MCF 10A (cell line): ENCODE data around the gene NKX1-1. TPM values are rescaled to one million over a fixed set of nuclear protein-coding genes. Genes with fewer than 3 reads are reported as not detected.

Experiments
- BruUV-seq: library from RNA; stranded (reverse); fragments of 400-500 nt; replicated peaks from 2 replicates; lab custom pipeline; 2021; lab: Mats Ljungman, UMichigan
- CTCF ChIA-PET: fragments of 300-600 bp; sonication (Branson Sonifier 250); formaldehyde crosslinking; extraction: SDS; loops from one replicate; lab custom pipeline; 2021; ENCODE audit warnings: antibody characterized with exemption, inconsistent platforms; lab: Yijun Ruan, JAX
- POLR2A ChIA-PET: fragments of 300-600, 350-650 bp; sonication (Branson Sonifier 250); formaldehyde crosslinking; extraction: SDS; loops from one replicate; lab custom pipeline; 2020; ENCODE audit warnings: antibody characterized with exemption, inconsistent platforms; lab: Yijun Ruan, JAX
- DNase-seq: peaks from one replicate; pipeline ENCODE4 v3.0.0-alpha.2; 2018; ENCODE audit not compliant: unreplicated experiment
- H3K27ac Mint-ChIP-seq: one replicate; pipeline ENCODE4 v1.8.0; 2022; ENCODE audit warnings: mild to moderate bottlenecking, low read depth, mixed read lengths; ENCODE audit not compliant: unreplicated experiment
- H3K27me3 Mint-ChIP-seq: one replicate; pipeline ENCODE4 v1.8.0; 2022; ENCODE audit warnings: mixed read lengths; ENCODE audit not compliant: insufficient read depth, unreplicated experiment
- H3K36me3 Mint-ChIP-seq: one replicate; pipeline ENCODE4 v1.8.0; 2022; ENCODE audit warnings: mild to moderate bottlenecking, moderate library complexity, mixed read lengths; ENCODE audit not compliant: insufficient read depth, unreplicated experiment
- H3K4me1 Mint-ChIP-seq: one replicate; pipeline ENCODE4 v1.8.0; 2022; ENCODE audit warnings: mixed read lengths; ENCODE audit not compliant: insufficient read depth, unreplicated experiment
- H3K4me3 Mint-ChIP-seq: one replicate; pipeline ENCODE4 v1.8.0; 2022; ENCODE audit warnings: mild to moderate bottlenecking, moderate library complexity, mixed read lengths; ENCODE audit not compliant: unreplicated experiment
- H3K9me3 Mint-ChIP-seq: one replicate; pipeline ENCODE4 v1.8.0; 2022; ENCODE audit warnings: mixed read lengths; ENCODE audit not compliant: unreplicated experiment
- CTCF ChIP-seq: fragments of 200-600 bp; IDR thresholded peaks from one replicate; pipeline ENCODE4 v1.8.0; 2022; ENCODE audit warnings: antibody characterized with exemption, mild to moderate bottlenecking; ENCODE audit not compliant: unreplicated experiment
- intact Hi-C: fragments of 100-400 bp; cut with micrococcal nuclease; formaldehyde crosslinking; loops from 2 replicates; pipeline ENCODE4 v1.14.1; 2022
- total RNA-seq: library from RNA; stranded (reverse); gene quantifications from 2 replicates; pipeline ENCODE4 v1.2.3, GENCODE V29; 2022

The NKX1-1 gene
- total RNA-seq, 1 experiment from 2014 or later: not detected

GRCh38 chr4:1451106-1451751 is 45.0 kb upstream of the NKX1-1 start:
- H3K4me1 Mint-ChIP-seq: no peaks in the 10 kb centered on the region
- CTCF ChIA-PET: no interaction called here
- intact Hi-C loops: no loop called here

DNA sequence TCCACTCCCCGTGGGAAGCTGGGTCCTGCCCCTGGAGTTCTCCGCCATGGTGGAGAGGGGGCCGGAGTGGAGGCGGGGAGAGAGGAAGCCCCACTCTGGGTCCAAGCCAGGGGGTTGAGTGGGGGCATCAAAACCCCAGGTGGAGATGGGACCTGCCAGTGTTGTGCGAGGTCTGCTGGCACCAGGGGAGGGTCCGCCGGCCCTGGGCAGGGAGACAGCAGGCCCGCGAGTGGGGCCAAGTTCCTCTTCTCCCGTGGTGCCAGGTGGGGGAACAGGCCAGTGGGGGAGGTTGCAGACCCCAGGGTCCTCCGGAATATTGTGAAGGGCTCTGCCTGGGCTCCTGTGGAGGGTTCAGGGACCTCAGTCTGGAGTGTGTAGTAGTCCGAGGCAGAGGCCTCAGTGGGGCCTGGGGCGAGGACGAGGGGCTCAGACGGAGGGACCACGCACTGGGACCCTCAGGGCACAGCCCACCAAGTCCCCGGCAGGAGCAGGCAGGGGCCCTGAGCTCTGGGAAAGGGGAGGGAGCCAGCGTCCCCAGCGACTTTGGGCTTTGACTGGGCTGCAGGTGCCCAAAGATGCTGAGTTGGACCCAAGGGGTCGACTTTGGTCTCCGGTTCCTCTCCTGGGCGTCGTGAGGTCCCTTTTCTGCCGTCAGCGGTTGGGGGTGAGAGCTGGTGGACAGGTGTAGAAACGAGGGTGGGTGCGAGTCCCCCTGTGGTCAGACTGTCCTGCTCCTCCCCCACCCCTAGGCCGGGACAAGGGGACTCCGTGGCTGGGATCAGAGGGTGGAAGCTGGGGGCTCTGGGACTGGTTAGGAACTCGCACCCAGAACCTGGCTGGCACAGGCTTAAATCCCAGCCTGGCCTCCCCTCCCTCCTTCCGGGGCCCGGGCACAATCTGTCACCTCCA is 43.8 kb upstream of the NKX1-1 start:
- H3K27ac Mint-ChIP-seq: no peak overlapping the region
- DNase-seq: no peak
- peaks cover 27% of the 10 kb centered on the region for H3K27me3 Mint-ChIP-seq
- no peak for TF ChIP-seq CTCF
- peaks cover 24% of the 10 kb centered on the region for H3K9me3 Mint-ChIP-seq
- H3K36me3 Mint-ChIP-seq: no peaks in the 10 kb centered on the region
- POLR2A ChIA-PET: no interaction called here
- no peaks in the 10 kb centered on the region for H3K4me1 Mint-ChIP-seq
- BruUV-seq: no TSS peak
- no peak overlapping the region for H3K4me3 Mint-ChIP-seq
- CTCF ChIA-PET: no interaction called here
- intact Hi-C loops: no loop called here

More at GRCh38 chr4:1451106-1451751, 45.0 kb upstream of the NKX1-1 start:
- H3K36me3 Mint-ChIP-seq: no peaks in the 10 kb centered on the region
- POLR2A ChIA-PET: no interaction called here
- no peak overlapping the region for H3K4me3 Mint-ChIP-seq
- H3K27ac Mint-ChIP-seq: no peak overlapping the region
- peaks cover 17% of the 10 kb centered on the region for H3K27me3 Mint-ChIP-seq
- H3K9me3 Mint-ChIP-seq: peaks cover 24% of the 10 kb centered on the region
- TF ChIP-seq CTCF: no peak
- DNase-seq: no peak
- no TSS peak for BruUV-seq

DNA sequence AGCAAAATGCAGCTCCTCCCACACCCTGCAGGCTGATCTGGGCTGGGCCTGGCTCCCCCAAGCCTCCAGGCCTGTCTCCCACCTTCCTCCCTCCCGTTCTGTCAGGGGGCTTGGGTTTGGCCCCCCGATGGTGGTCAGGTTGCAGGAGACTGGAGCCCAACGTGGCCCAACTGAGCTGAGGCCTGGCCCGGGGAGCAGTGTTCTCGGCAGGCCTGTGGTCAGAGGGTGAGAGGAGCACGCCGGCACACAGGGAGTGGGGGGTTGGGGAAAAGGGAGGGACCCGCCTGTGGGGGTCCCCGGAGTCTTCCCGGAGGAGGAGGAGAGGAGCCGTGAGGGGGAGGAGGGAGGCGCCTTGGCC is 43.2 kb upstream of the NKX1-1 start:
- DNase-seq: no peak
- POLR2A ChIA-PET: no interaction called here
- TF ChIP-seq CTCF: no peak
- H3K36me3 Mint-ChIP-seq: no peaks in the 10 kb centered on the region
- no TSS peak for BruUV-seq
- peaks cover 34% of the 10 kb centered on the region for H3K27me3 Mint-ChIP-seq
- CTCF ChIA-PET: no interaction called here
- H3K27ac Mint-ChIP-seq: no peak overlapping the region
- H3K4me3 Mint-ChIP-seq: no peak overlapping the region
- peaks cover 24% of the 10 kb centered on the region for H3K9me3 Mint-ChIP-seq
- intact Hi-C loops: no loop called here
- H3K4me1 Mint-ChIP-seq: no peaks in the 10 kb centered on the region

- POLR2A ChIA-PET: no interaction called here
- no peak overlapping the region for H3K27ac Mint-ChIP-seq
- peaks cover 19% of the 10 kb centered on the region for H3K9me3 Mint-ChIP-seq
- TF ChIP-seq CTCF: no peak
- intact Hi-C loops: no loop called here
- H3K36me3 Mint-ChIP-seq: no peaks in the 10 kb centered on the region
- H3K4me1 Mint-ChIP-seq: no peaks in the 10 kb centered on the region
- H3K4me3 Mint-ChIP-seq: no peak overlapping the region
- BruUV-seq: no TSS peak
- CTCF ChIA-PET: no interaction called here
- DNase-seq: no peak
- H3K27me3 Mint-ChIP-seq: peaks cover 40% of the 10 kb centered on the region
These were observed 42.6 kb upstream of the NKX1-1 start for GRCh38 chr4:1448589-1449420.
